PC-3 (cell line): ENCODE results near the gene LRCH1. TPM values are rescaled to one million over a fixed set of nuclear protein-coding genes. Genes with fewer than 3 reads are reported as not detected.

Experiments used
- ATAC-seq: fragments of 200-7000 bp; cut with Tn5 transposase; 2 replicates; pipeline ENCODE4 v1.9.1; 2020; ENCODE audit warnings: mild to moderate bottlenecking, moderate library complexity
- BruUV-seq: library from RNA; stranded (reverse); fragments of 400-500 nt; replicated peaks from 2 replicates; lab custom pipeline; 2021; lab: Mats Ljungman, UMichigan
- CTCF ChIA-PET: fragments of 300-600 bp; sonication (Branson Sonifier 250); formaldehyde crosslinking; loops from one replicate; lab custom pipeline; 2022; ENCODE audit warnings: antibody characterized with exemption; lab: Charles Lee
- POLR2A ChIA-PET: fragments of 300-600 bp; sonication (Branson Sonifier 250); formaldehyde crosslinking; loops from one replicate; lab custom pipeline; 2022; ENCODE audit warnings: antibody characterized with exemption; ENCODE audit not compliant: unreplicated experiment; lab: Charles Lee
- DNase-seq: peaks from one replicate; pipeline ENCODE4 v3.0.0-alpha.2; 2015
- H2AFZ ChIP-seq: fragments of 300-600 bp; sonication (generic); 2 replicates; pipeline ENCODE4 v1.6.0; 2016; ENCODE audit warnings: antibody characterized with exemption, low read length
- H3F3A ChIP-seq: fragments of 300-600 bp; sonication (generic); one replicate; pipeline ENCODE4 v1.6.0; 2017; ENCODE audit warnings: antibody characterized with exemption, low read length, control low read depth, mild to moderate bottlenecking; ENCODE audit not compliant: unreplicated experiment
- H3K27ac ChIP-seq: fragments of 300-600 bp; sonication (generic); 2 replicates; pipeline ENCODE4 v1.5.1; 2016; ENCODE audit warnings: mild to moderate bottlenecking, low read length
- H3K27me3 ChIP-seq: fragments of 300-600 bp; sonication (generic); 2 replicates; pipeline ENCODE4 v1.6.1; 2016; ENCODE audit warnings: low read length, mixed read lengths
- H3K36me3 ChIP-seq: fragments of 300-600 bp; sonication (generic); 2 replicates; pipeline ENCODE4 v1.6.1; 2016; ENCODE audit warnings: low read depth, mixed run types, low read length, mixed read lengths
- H3K4me1 ChIP-seq: fragments of 300-600 bp; sonication (generic); 2 replicates; pipeline ENCODE4 v1.5.1; 2016; ENCODE audit warnings: low read length; ENCODE audit not compliant: insufficient read depth
- H3K4me2 ChIP-seq: fragments of 300-600 bp; sonication (generic); 2 replicates; pipeline ENCODE4 v1.6.0; 2016; ENCODE audit warnings: low read length
- H3K4me3 ChIP-seq: fragments of 300-600 bp; sonication (generic); 2 replicates; pipeline ENCODE4 v1.5.1; 2016; ENCODE audit warnings: mild to moderate bottlenecking, low read length, mixed read lengths
- H3K79me2 ChIP-seq: fragments of 300-600 bp; sonication (generic); 2 replicates; pipeline ENCODE4 v1.6.1; 2017; ENCODE audit warnings: low read length, mixed read lengths
- H3K9ac ChIP-seq: fragments of 300-600 bp; sonication (generic); 2 replicates; pipeline ENCODE4 v1.6.0; 2016; ENCODE audit warnings: mild to moderate bottlenecking, low read length
- H3K9me2 ChIP-seq: fragments of 300-600 bp; sonication (generic); replicated peaks from 2 replicates; pipeline ENCODE4 v1.6.1; 2016; ENCODE audit warnings: mixed run types, low read length, mixed read lengths
- H3K9me3 ChIP-seq: fragments of 300-600 bp; sonication (generic); 2 replicates; pipeline ENCODE4 v1.6.1; 2016; ENCODE audit warnings: low read length, mixed read lengths
- H4K20me1 ChIP-seq: fragments of 300-600 bp; sonication (generic); 2 replicates; pipeline ENCODE4 v1.6.1; 2016; ENCODE audit warnings: low read length, mixed read lengths
- CTCF ChIP-seq: fragments of 300-600 bp; sonication (generic); conservative IDR thresholded peaks from 2 replicates; pipeline ENCODE4 v1.5.1; 2017; ENCODE audit warnings: antibody characterized with exemption, low read depth, mild to moderate bottlenecking, low read length
- EZH2 ChIP-seq: fragments of 300-600 bp; sonication (generic); IDR thresholded peaks from one replicate; pipeline ENCODE4 v1.6.1; 2017; ENCODE audit warnings: antibody characterized with exemption, mild to moderate bottlenecking, low read length; ENCODE audit not compliant: unreplicated experiment
- EZH2phosphoT487 ChIP-seq: fragments of 300-600 bp; sonication (generic); IDR thresholded peaks from 2 replicates; pipeline ENCODE4 v1.6.1; 2018; ENCODE audit warnings: mild to moderate bottlenecking, antibody characterized with exemption, low read length, borderline replicate concordance
- intact Hi-C: fragments of 100-400 bp; cut with micrococcal nuclease; formaldehyde crosslinking; loops from 2 replicates; pipeline ENCODE4 v1.9.0; 2023
- total RNA-seq: library from RNA; depleted of rRNA; stranded (reverse); fragments of >200 nt; gene quantifications from 2 replicates; pipeline ENCODE4 v1.2.3, GENCODE V29; 2014

Gene LRCH1
- total RNA-seq, 1 experiment from 2014 or later = 4.3 TPM

GRCh38 chr13:46654951-46655350 lies 102.0 kb downstream of the LRCH1 start:
- no peak for DNase-seq
- Histone ChIP-seq H3K4me2 (no peak overlapping the region), H3K9me3 (no peaks in the 10 kb centered on the region), H3K4me1 (no peaks in the 10 kb centered on the region), H3K79me2 (no peaks in the 10 kb centered on the region), H3K36me3 (no peaks in the 10 kb centered on the region), H3F3A (no peaks in the 10 kb centered on the region), H3K4me3 (no peak overlapping the region), H3K27me3 (no peaks in the 10 kb centered on the region), H3K9ac (no peak overlapping the region), H3K27ac (no peak overlapping the region), H4K20me1 (no peaks in the 10 kb centered on the region), H2AFZ (no peak overlapping the region), H3K9me2 (no peaks in the 10 kb centered on the region)
- no peak for ATAC-seq
- intact Hi-C loops = no loop called here
- ChIA-PET CTCF (no interaction called here), POLR2A (no interaction called here)
- no peak for TF ChIP-seq EZH2
- TF ChIP-seq EZH2phosphoT487 = no peak
- TF ChIP-seq CTCF = no peak
- BruUV-seq = no TSS peak

GRCh38 chr13:46655377-46656180 lies 102.6 kb downstream of the LRCH1 start:
- H4K20me1 ChIP-seq = no peaks in the 10 kb centered on the region
- no peaks in the 10 kb centered on the region for H3K36me3 ChIP-seq
- no peak overlapping the region for H3K4me3 ChIP-seq
- H3K4me2 ChIP-seq = no peak overlapping the region
- H3K9me3 ChIP-seq = no peaks in the 10 kb centered on the region
- ATAC-seq = no peak
- CTCF ChIA-PET = no interaction called here
- no peaks in the 10 kb centered on the region for H3K4me1 ChIP-seq
- intact Hi-C loops = no loop called here
- no peak overlapping the region for H3K27ac ChIP-seq
- H2AFZ ChIP-seq = no peak overlapping the region
- no TSS peak for BruUV-seq
- POLR2A ChIA-PET = no interaction called here
- TF ChIP-seq CTCF = no peak
- no peak for TF ChIP-seq EZH2
- no peak for TF ChIP-seq EZH2phosphoT487
- no peaks in the 10 kb centered on the region for H3K9me2 ChIP-seq
- H3K79me2 ChIP-seq = no peaks in the 10 kb centered on the region
- H3F3A ChIP-seq = no peaks in the 10 kb centered on the region
- no peak overlapping the region for H3K9ac ChIP-seq
- no peak for DNase-seq
- H3K27me3 ChIP-seq = no peaks in the 10 kb centered on the region

- CTCF ChIA-PET = no interaction called here
- no TSS peak for BruUV-seq
- DNase-seq = no peak
- TF ChIP-seq CTCF (no peak), EZH2phosphoT487 (no peak), EZH2 (no peak)
- no peak overlapping the region for H3K9ac ChIP-seq
- no peaks in the 10 kb centered on the region for H3K36me3 ChIP-seq
- no peaks in the 10 kb centered on the region for H3F3A ChIP-seq
- no peak for ATAC-seq
- no peak overlapping the region for H2AFZ ChIP-seq
- no peak overlapping the region for H3K4me3 ChIP-seq
- H3K79me2 ChIP-seq = no peaks in the 10 kb centered on the region
- no peak overlapping the region for H3K4me2 ChIP-seq
- POLR2A ChIA-PET = no interaction called here
- no peaks in the 10 kb centered on the region for H3K9me2 ChIP-seq
- no peak overlapping the region for H3K27ac ChIP-seq
- H3K9me3 ChIP-seq = no peaks in the 10 kb centered on the region
- H3K4me1 ChIP-seq = no peaks in the 10 kb centered on the region
- no peaks in the 10 kb centered on the region for H4K20me1 ChIP-seq
- no peaks in the 10 kb centered on the region for H3K27me3 ChIP-seq
- intact Hi-C loops = no loop called here
These were observed 103.8 kb downstream of the LRCH1 start for GRCh38 chr13:46656786-46657185.
